ENCODE data around the gene RGN.
"Not testable (repeated sequence)": the region's sequence is repeated elsewhere in the genome, so short reads cannot be mapped to it uniquely, and the experiment has no call there.

RGN gene

GRCh38 chrX:47078129-47079043 is at the start of gene RGN:
Gene RGN, plus strand, starts transcription at chrX:47078443. Its CDS starts 2,702 bp downstream, at chrX:47081145.
- DNase-seq, result no peak

DNA sequence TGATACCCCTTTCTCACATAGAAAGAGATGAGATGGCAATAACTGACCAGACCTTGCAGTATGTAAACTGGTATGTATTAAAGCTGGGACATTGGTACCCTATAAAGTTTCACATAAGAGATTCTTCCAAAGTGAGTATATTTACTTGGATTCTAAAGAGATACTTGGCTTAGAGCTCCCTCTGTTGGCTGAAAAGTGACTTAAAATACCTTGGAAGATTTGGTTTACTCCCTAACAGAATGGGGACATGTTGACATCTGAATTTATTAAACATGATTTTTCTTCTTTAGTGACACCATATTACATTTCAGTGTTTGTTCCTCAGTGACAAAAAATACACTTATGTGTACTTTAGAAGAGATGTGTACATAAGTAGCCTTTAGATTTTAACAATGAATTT is 47.9 kb upstream of the RGN start:
- no peak for DNase-seq

GRCh38 chrX:47047989-47048388 is 30.3 kb upstream of the RGN start:
- DNase-seq, result no peak

- no peak for DNase-seq
These were observed 18.9 kb upstream of the RGN start for GRCh38 chrX:47059142-47059874.

GRCh38 chrX:47060708-47061107 is 17.5 kb upstream of the RGN start:
- DNase-seq, result no peak

- DNase-seq, result no peak
These were observed 16.9 kb upstream of the RGN start for GRCh38 chrX:47061238-47061919.

DNA sequence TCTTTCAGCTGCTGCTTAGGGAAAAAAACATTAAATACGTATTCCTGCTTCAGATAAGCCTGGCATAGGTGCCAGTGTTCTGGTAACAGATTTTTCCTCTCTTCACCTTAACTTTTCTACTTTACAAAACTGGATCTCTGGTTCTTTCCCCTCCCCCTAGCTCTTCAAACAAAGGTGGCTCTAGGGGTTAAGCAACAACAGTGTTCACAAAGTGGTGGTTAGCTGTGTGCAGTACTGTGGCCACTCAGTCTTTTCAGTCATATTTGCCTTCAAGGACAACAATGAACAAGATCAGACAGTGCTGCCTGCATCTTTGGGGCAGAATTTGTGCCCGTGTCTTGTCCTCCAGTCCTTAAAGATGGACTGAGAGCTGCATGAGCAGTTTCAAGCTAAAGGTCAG is 15.1 kb upstream of the RGN start:
- DNase-seq, result no peak

GRCh38 chrX:47068214-47068613 is 10.0 kb upstream of the RGN start:
- no peak for DNase-seq

- DNase-seq, result no peak
These were observed 9.5 kb upstream of the RGN start for GRCh38 chrX:47068720-47069119.

DNA sequence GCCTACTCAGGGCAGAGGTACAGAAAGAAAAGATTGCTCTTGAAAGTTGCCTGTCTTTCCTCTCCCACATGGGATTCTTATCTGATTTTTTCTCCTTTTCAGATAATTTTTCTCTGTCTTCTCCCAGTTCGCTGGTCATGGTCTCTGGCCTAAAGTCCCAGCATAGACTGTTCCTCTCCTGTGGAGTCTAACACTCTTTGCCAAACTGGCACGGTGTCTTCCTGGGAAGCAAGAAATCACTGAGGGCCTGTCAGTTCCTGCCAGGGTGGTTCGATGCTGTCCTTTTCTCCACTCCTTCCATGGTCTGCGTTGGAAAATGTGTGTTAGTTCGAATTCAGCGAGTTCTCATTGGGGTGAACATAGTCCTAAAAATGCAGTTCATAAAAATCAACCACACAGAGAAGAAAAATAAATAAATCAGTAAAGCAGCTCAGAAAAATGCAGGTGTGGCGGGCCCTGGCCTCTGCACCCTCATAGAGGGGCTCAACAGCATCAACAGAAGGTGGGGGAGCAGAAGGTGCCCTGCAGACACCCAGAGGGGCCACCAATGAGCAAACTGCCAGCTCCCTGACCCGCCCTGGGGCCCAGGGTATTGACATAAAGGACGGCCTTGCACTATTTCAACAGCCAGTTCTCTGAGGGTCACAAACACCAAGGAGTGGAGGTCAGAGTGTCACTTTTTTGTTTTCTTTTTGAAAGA is 2.1 kb downstream of the RGN start:
- DNase-seq, result no peak

GRCh38 chrX:47080915-47081236 is 2.6 kb downstream of the RGN start:
- DNase-seq, result no peak

GRCh38 chrX:47091149-47091775 is 13.0 kb downstream of the RGN start:
- no peak for DNase-seq

DNA sequence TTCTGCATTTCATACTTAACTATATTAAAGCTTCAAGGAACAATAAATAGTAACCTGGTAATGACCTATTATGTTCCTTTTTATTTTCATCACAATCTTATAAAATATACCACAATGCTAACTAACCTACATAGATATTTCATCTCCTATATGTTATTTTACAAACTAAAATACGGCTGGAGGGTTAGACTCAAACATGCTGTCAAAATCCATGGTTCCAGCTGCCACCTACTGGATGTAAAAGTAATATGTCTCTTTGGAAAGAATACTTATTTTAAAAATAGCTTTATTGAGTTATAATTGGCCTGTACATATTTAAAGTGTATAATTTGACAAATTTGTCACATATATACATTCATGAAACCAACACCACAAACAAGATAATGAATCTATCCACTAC is 15.0 kb downstream of the RGN start:
- no peak for DNase-seq

DNA sequence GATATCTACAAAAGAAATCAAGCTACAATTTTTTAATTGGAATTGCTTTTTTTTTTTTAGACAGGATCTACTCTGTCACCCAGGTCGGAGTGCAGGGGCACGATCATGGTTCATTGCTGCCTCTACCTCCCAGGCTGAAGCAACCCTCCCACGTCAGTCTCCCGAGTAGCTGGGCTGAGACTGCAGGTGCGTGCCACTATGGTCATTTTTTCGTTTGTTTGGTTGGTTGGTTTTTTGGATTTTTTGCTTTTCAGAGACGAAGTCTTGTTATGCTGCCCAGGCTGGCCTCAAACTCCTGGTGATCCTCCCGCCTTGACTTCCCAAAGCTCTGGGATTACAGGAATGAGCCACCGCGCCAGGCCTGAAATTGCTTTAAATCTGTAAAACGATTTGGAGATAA is 15.6 kb downstream of the RGN start:
- no peak for DNase-seq

DNA sequence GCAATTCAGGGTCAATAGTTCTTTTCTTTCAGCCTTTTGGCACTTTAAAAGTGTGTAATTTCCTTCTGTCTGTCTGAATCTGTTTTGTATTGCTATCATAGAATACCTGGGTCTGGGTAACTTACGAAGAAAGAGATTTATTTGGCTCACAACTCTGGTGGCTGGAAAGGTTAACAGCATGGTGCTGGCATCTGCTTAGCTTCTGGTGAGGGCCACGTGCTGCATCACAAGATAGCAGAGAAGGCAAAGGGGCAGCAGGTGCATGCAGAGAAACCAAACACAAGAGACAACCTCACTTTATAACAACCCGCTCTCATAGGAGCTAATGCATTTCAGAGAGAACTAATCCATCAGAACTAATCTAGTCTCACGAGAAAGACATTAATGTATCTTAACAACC is 18.8 kb downstream of the RGN start:
- no peak for DNase-seq

DNA sequence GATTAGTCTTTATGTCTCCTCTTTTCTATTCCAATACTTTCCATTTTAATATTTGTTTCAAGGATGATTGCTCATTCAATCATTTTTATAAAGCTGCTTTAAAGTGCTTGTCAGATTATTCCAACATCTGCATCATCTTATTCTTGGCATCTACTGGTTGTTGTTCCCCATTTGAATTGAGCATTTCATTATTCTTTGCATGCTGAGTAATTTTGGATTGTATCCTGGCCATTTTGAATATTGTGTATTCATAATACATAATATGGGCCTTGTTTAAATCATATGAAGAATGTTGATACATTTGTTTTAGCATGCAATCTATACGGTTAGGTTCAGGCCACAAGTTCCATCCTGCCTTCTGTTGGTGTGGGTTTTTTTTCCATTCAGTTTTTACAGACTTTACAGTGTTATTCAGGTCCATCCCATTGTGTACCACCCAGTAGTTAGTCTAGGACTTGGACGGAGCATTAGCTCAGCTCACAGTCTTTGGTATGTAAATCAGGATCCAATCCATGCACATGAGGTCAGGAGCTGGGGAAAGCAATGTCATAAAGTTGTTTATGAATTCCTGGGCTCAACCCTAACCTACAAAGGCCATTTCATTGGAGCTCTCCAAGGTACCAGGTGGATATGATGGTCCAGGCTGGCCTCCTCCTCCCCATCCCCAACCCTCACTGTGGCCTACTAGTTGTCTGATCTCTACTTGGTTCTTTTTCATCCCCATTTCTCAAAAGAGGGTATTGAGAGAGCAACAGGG is 20.3 kb downstream of the RGN start:
- DNase-seq, result no peak

DNA sequence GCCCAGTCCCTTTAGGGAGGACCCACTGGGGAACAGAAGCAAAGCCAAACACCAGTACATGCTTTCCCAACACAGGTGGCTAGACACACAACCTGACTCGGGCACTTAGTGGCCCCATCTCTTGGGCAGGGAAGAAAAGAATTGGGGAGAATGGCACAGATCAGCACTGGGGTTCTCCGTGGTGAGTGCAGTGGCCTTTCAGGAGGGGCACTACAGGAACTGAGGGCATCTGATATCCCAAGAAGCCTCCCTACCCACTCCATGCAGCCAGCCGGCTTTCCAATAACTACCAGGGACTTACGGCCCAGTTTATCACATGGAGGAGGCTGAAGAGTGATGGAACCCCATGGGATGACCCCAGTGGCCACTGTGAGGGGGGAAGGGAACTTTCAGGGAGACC is 23.0 kb downstream of the RGN start:
- no peak for DNase-seq

GRCh38 chrX:47110936-47111615 is 32.8 kb downstream of the RGN start:
- not testable (repeated sequence) for DNase-seq

GRCh38 chrX:47112316-47112954 is 34.2 kb downstream of the RGN start:
- DNase-seq, result no peak

GRCh38 chrX:47116551-47117110 is 38.4 kb downstream of the RGN start:
- not testable (repeated sequence) for DNase-seq
